Activated naive CD4-positive, alpha-beta T cell treated with anti-CD3 and anti-CD28 coated beads, Interleukin-2, amount 10 ng/mL, durations not matched to agents 7 days and 5 days (primary cell): ENCODE measurements around the gene PLPP2.

Source experiments
- CTCF ChIA-PET: fragments of 350-600 bp; sonication (Branson Sonifier 250); formaldehyde crosslinking; loops from one replicate; lab custom pipeline; 2021; ENCODE audit warnings: antibody characterized with exemption; lab: Charles Lee
- DNase-seq: peaks from one replicate; pipeline ENCODE4 v3.0.0-alpha.2; 2020
- H3K27ac Mint-ChIP-seq: one replicate; pipeline ENCODE4 v1.8.0; 2021; ENCODE audit warnings: mild to moderate bottlenecking, moderate library complexity, mixed read lengths
- H3K27me3 Mint-ChIP-seq: one replicate; pipeline ENCODE4 v1.8.0; 2021; ENCODE audit warnings: mild to moderate bottlenecking, mixed read lengths
- H3K36me3 Mint-ChIP-seq: one replicate; pipeline ENCODE4 v1.8.0; 2021; ENCODE audit warnings: mixed read lengths
- H3K4me1 Mint-ChIP-seq: one replicate; pipeline ENCODE4 v1.8.0; 2021; ENCODE audit warnings: mixed read lengths
- H3K4me3 Mint-ChIP-seq: one replicate; pipeline ENCODE4 v1.8.0; 2021; ENCODE audit warnings: mild to moderate bottlenecking, moderate library complexity, mixed read lengths
- H3K9me3 Mint-ChIP-seq: one replicate; pipeline ENCODE4 v1.8.0; 2021; ENCODE audit warnings: mixed read lengths

The PLPP2 gene

DNA sequence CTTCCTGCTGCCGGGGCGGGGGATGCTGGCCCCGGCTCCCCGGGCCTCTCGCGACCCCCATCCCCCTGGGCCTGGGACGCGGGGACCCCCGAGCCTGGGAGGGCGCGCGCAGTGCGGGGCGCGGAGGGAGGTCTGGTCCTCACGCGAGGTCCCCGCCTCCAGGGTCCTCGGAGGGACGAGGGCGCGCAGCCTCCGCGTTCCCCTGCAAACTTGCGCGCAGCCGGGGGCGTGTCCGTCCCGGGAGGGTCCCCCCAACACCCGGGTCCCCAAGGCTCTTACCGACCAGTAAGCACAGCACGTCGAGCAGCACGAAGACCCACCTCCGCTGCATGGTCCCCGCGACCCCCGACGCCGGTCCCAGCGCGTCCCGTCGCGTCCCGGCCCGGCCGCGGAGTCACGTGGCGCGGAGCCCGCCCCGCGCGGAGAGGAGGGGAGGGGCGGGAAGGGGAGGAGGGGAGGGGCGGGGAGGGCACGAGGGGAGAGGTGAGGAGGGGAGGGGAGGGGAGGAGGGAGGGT lies at the start of gene PLPP2:
TSS of gene PLPP2 (minus strand) at position 398 of the 516 bp plus-strand sequence. CDS start at position 331, 67 bp downstream.
- CTCF ChIA-PET: no interaction called here
- H3K27ac Mint-ChIP-seq: no peak within 1 kb of the TSS
- H3K4me3 Mint-ChIP-seq: no peak within 1 kb of the TSS

GRCh38 chr19:340620-341385 lies 49.6 kb upstream of the PLPP2 start:
- peaks cover 25% of the 10 kb centered on the region for H3K36me3 Mint-ChIP-seq
- H3K9me3 Mint-ChIP-seq: peaks cover 4% of the 10 kb centered on the region
- CTCF ChIA-PET: no interaction called here
- peaks cover 12% of the 10 kb centered on the region for H3K27me3 Mint-ChIP-seq
- no peak for DNase-seq
- peaks cover 59% of the 10 kb centered on the region for H3K4me1 Mint-ChIP-seq
- no peak overlapping the region for H3K27ac Mint-ChIP-seq
- no peak overlapping the region for H3K4me3 Mint-ChIP-seq

More for the DNA sequence above, at the start of gene PLPP2:
- Mint-ChIP-seq H3K9me3 (no peaks in the 10 kb centered on the region), H3K4me1 (peaks cover 5% of the 10 kb centered on the region), H3K27me3 (peaks cover 76% of the 10 kb centered on the region), H3K36me3 (no peaks in the 10 kb centered on the region)
- no peak for DNase-seq

DNA sequence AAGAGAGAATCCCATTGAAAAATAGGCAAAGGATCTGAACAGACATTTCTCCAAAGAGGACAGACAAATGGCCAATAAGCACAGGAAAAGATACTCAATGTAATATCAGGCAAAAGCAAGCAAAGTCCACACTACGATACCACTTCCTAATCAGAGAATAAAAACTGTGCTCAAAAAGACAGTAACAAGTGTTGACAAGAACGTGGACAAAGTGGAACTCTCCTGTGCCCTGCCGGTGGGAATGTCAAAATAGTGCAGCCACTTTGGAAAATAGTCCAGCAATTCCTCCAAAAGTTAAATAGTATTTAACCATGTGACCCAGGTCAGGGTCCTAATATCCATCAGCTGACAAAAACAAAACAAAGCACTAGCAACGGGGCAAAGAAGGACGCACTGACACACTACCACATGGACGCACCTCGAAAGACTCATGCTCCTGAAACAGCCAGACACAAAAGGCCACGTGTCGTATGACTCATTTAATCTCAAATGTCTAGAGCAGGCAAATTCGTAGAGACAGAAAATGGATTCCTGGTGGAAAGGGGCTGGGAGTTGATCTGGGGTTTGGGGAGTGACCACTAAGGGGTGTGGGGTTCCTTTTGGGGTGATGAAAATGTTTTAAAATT lies 48.2 kb upstream of the PLPP2 start:
- no peak for DNase-seq
- H3K27ac Mint-ChIP-seq: no peak overlapping the region
- CTCF ChIA-PET: no interaction called here
- peaks cover 50% of the 10 kb centered on the region for H3K4me1 Mint-ChIP-seq
- H3K9me3 Mint-ChIP-seq: no peaks in the 10 kb centered on the region
- no peaks in the 10 kb centered on the region for H3K27me3 Mint-ChIP-seq
- H3K4me3 Mint-ChIP-seq: no peak overlapping the region
- peaks cover 31% of the 10 kb centered on the region for H3K36me3 Mint-ChIP-seq

- peaks cover 45% of the 10 kb centered on the region for H3K4me1 Mint-ChIP-seq
Measured at GRCh38 chr19:338421-338820, 47.2 kb upstream of the PLPP2 start.

GRCh38 chr19:336067-336614 lies 44.9 kb upstream of the PLPP2 start:
- CTCF ChIA-PET: no interaction called here
- peaks cover 22% of the 10 kb centered on the region for H3K4me1 Mint-ChIP-seq
- no peak overlapping the region for H3K27ac Mint-ChIP-seq
- no peak for DNase-seq
- H3K27me3 Mint-ChIP-seq: no peaks in the 10 kb centered on the region
- peaks cover 36% of the 10 kb centered on the region for H3K36me3 Mint-ChIP-seq
- H3K9me3 Mint-ChIP-seq: no peaks in the 10 kb centered on the region
- no peak overlapping the region for H3K4me3 Mint-ChIP-seq

More at GRCh38 chr19:338421-338820, 47.2 kb upstream of the PLPP2 start:
- CTCF ChIA-PET: no interaction called here
- Mint-ChIP-seq H3K9me3 (no peaks in the 10 kb centered on the region), H3K27ac (no peak overlapping the region), H3K4me3 (no peak overlapping the region), H3K36me3 (peaks cover 30% of the 10 kb centered on the region), H3K27me3 (no peaks in the 10 kb centered on the region)
- DNase-seq: no peak

DNA sequence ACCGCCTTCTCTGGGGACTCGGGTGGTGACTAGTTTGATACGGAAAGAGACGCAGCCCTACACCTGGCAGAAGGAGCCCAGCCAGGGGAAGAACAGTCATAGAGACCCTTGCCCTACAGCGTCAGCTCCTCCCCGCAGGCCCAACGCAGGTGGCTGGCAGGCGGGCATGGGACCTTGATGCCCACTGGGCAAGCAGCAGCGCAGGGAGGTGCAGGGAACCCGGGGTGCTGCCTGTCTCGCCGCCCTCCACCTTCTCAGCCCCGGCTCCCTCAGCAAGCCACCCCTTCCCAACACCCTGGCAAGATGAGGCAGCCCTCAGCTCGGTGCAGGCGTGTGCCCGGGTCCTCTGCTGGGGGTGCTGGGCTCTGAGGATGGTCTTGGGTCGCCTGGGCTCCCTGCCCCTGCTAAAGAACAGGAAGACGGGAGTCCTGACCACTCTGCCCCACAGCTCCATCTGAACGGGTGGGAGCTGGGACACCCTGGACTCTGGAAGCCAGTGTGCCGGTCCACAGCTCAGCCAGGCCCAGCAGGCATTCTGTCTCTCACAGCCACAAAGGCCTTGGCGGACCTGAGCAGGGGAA lies 44.4 kb upstream of the PLPP2 start:
- DNase-seq: no peak
- no peak overlapping the region for H3K4me3 Mint-ChIP-seq
- peaks cover 39% of the 10 kb centered on the region for H3K36me3 Mint-ChIP-seq
- CTCF ChIA-PET: no interaction called here
- H3K27ac Mint-ChIP-seq: no peak overlapping the region
- peaks cover 17% of the 10 kb centered on the region for H3K4me1 Mint-ChIP-seq
- H3K27me3 Mint-ChIP-seq: no peaks in the 10 kb centered on the region
- peaks cover 4% of the 10 kb centered on the region for H3K9me3 Mint-ChIP-seq

- CTCF ChIA-PET: no interaction called here
- peaks cover 14% of the 10 kb centered on the region for H3K4me1 Mint-ChIP-seq
- peaks cover 6% of the 10 kb centered on the region for H3K9me3 Mint-ChIP-seq
- no peak overlapping the region for H3K27ac Mint-ChIP-seq
- H3K4me3 Mint-ChIP-seq: no peak overlapping the region
- DNase-seq: no peak
- no peaks in the 10 kb centered on the region for H3K27me3 Mint-ChIP-seq
- peaks cover 40% of the 10 kb centered on the region for H3K36me3 Mint-ChIP-seq
Measured at GRCh38 chr19:335072-335471, 43.9 kb upstream of the PLPP2 start.

GRCh38 chr19:334296-335071 lies 43.3 kb upstream of the PLPP2 start:
- H3K36me3 Mint-ChIP-seq: peaks cover 40% of the 10 kb centered on the region
- no peaks in the 10 kb centered on the region for H3K27me3 Mint-ChIP-seq
- no peak overlapping the region for H3K27ac Mint-ChIP-seq
- no peak for DNase-seq
- H3K9me3 Mint-ChIP-seq: peaks cover 6% of the 10 kb centered on the region
- H3K4me3 Mint-ChIP-seq: no peak overlapping the region
- CTCF ChIA-PET: no interaction called here
- peaks cover 11% of the 10 kb centered on the region for H3K4me1 Mint-ChIP-seq

GRCh38 chr19:330503-330902 lies 39.3 kb upstream of the PLPP2 start:
- no peaks in the 10 kb centered on the region for H3K4me1 Mint-ChIP-seq
- peaks cover 65% of the 10 kb centered on the region for H3K36me3 Mint-ChIP-seq
- CTCF ChIA-PET: no interaction called here
- no peak overlapping the region for H3K27ac Mint-ChIP-seq
- H3K4me3 Mint-ChIP-seq: no peak overlapping the region
- DNase-seq: no peak
- no peaks in the 10 kb centered on the region for H3K27me3 Mint-ChIP-seq
- H3K9me3 Mint-ChIP-seq: peaks cover 21% of the 10 kb centered on the region

DNA sequence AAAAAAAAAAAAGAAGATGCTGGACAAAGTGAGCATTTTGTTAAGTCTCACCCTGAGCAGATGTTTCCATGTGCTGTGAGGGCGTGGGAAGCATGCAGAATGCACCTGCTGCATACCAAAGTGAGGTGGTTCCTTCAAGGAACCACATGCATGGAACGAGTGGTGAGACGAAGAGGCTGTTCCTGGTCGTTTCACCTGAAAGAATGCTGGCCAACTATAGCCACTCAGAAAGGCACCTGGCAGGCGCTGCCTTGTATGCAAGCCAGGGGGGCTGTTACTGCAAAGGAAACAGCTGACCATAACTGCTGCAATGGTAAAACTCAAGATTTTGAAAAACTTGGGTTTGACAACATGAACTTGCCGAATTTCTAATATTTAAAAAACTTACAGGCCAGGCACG lies 38.7 kb upstream of the PLPP2 start:
- CTCF ChIA-PET: no interaction called here
- H3K4me3 Mint-ChIP-seq: no peak overlapping the region
- no peak for DNase-seq
- no peaks in the 10 kb centered on the region for H3K4me1 Mint-ChIP-seq
- H3K36me3 Mint-ChIP-seq: peaks cover 63% of the 10 kb centered on the region
- H3K27me3 Mint-ChIP-seq: no peaks in the 10 kb centered on the region
- H3K9me3 Mint-ChIP-seq: peaks cover 21% of the 10 kb centered on the region
- no peak overlapping the region for H3K27ac Mint-ChIP-seq

DNA sequence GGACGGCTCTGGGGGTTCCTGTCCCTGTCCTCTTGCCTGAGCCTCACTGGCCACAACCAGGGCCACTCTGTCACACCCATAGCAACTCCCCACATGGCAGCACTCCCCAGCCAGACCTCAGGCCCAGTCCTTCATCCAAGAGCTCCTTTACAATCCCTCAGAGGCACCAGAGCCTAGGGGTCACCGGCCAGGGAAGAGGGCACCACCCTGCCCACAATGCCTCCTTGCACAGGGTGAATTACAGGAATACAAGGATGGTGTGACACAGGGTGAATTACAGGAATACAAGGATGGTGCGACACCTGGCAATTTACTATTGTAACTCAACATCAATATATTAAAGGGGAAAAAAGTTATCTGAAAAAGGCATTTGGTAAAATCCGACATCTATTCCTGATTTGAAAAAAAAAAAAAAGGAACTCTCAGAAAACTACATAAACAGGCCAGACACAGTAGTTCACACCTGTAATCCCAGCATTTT lies 36.9 kb upstream of the PLPP2 start:
- DNase-seq: no peak
- no peak overlapping the region for H3K27ac Mint-ChIP-seq
- CTCF ChIA-PET: no interaction called here
- no peaks in the 10 kb centered on the region for H3K27me3 Mint-ChIP-seq
- H3K4me3 Mint-ChIP-seq: no peak overlapping the region
- H3K4me1 Mint-ChIP-seq: no peaks in the 10 kb centered on the region
- peaks cover 21% of the 10 kb centered on the region for H3K9me3 Mint-ChIP-seq
- H3K36me3 Mint-ChIP-seq: peaks cover 56% of the 10 kb centered on the region

DNA sequence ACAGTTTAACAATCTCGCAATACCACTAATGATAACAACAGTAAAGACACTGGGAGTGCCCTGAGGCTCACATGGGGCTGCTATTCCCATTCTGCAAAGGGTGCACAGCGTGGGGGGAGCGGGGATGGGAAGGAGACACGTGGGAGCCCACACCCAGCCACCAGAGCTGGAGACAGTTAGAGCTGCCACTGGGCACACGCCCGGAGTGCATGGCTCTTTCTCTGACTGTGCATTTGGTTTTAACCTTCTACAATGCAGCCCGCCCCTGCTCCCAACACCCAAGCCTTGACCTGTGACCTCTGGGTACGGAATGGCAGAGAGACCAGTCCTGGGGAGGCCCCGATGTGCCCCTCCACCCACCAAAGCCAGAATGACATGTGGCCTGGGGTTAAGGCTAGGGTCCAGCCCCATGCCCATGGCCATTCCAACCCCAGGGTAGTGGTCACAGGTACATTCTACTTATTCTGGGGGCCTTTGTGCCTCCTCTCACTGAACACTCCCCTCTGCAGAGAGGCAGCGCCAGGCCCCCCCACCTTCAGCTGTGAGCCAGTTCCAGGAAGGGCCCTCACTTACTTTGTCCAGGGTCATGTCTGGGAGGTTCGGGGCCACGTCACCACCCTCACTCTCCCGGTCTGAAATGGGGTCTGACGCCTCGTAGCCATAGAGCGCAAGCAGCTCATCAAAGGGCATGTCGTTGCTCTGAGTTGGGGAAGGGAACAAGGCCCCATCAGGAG lies 36.3 kb upstream of the PLPP2 start:
- Mint-ChIP-seq H3K27ac (no peak overlapping the region), H3K27me3 (no peaks in the 10 kb centered on the region), H3K4me1 (no peaks in the 10 kb centered on the region), H3K9me3 (peaks cover 21% of the 10 kb centered on the region), H3K36me3 (peaks cover 56% of the 10 kb centered on the region), H3K4me3 (no peak overlapping the region)
- CTCF ChIA-PET: no interaction called here
- no peak for DNase-seq

GRCh38 chr19:326871-327270 lies 35.7 kb upstream of the PLPP2 start:
- Mint-ChIP-seq H3K36me3 (peaks cover 56% of the 10 kb centered on the region), H3K27ac (no peak overlapping the region), H3K9me3 (peaks cover 21% of the 10 kb centered on the region), H3K4me3 (no peak overlapping the region), H3K27me3 (no peaks in the 10 kb centered on the region), H3K4me1 (no peaks in the 10 kb centered on the region)
- no peak for DNase-seq
- CTCF ChIA-PET: no interaction called here
